Renal cortical epithelial cell (primary cell): ENCODE measurements around the gene SPAG17. TPM values are rescaled to one million over a fixed set of nuclear protein-coding genes. Genes with fewer than 3 reads are reported as not detected.

Source experiments
- DNase-seq: peaks from one replicate; pipeline ENCODE4 v3.0.0-alpha.2; 2011; ENCODE audit warnings: low read depth
- total RNA-seq: library from RNA; depleted of rRNA; stranded (reverse); fragments of >200 nt; gene quantifications from 2 replicates; pipeline ENCODE4 v1.2.3, GENCODE V29; 2014

Gene SPAG17
- 1.4 and 14.6 TPM in 2 replicates for total RNA-seq

- DNase-seq, result peak; percentile 74
Observed at GRCh38 chr1:118185084-118185832, at the start of gene SPAG17. Gene SPAG17 (minus strand): TSS chr1:118185228. CDS start chr1:118185157, 71 bp downstream.

GRCh38 chr1:118225471-118225870 lies 40.4 kb upstream of the SPAG17 start:
- no peak for DNase-seq

- peak; percentile 20 for DNase-seq
Observed at GRCh38 chr1:118223426-118223825, 38.4 kb upstream of the SPAG17 start.

- DNase-seq, result no peak
Observed at GRCh38 chr1:118219438-118219837, 34.4 kb upstream of the SPAG17 start.

- DNase-seq, result peak; percentile 16
Observed at GRCh38 chr1:118217141-118217838, 32.3 kb upstream of the SPAG17 start.

GRCh38 chr1:118214866-118215265 lies 29.8 kb upstream of the SPAG17 start:
- DNase-seq, result no peak

- no peak for DNase-seq
Observed at GRCh38 chr1:118210723-118211110, 25.7 kb upstream of the SPAG17 start.

GRCh38 chr1:118210051-118210722 lies 25.2 kb upstream of the SPAG17 start:
- no peak for DNase-seq

- DNase-seq, result no peak
Observed at GRCh38 chr1:118209648-118210047, 24.6 kb upstream of the SPAG17 start.

GRCh38 chr1:118206966-118207365 lies 21.9 kb upstream of the SPAG17 start:
- DNase-seq, result no peak

GRCh38 chr1:118204648-118205047 lies 19.6 kb upstream of the SPAG17 start:
- DNase-seq, result no peak

- DNase-seq, result no peak
Observed at GRCh38 chr1:118204105-118204504, 19.1 kb upstream of the SPAG17 start.

- DNase-seq, result no peak
Observed at GRCh38 chr1:118202076-118202608, 17.1 kb upstream of the SPAG17 start.

- no peak for DNase-seq
Observed at GRCh38 chr1:118201524-118201923, 16.5 kb upstream of the SPAG17 start.

- no peak for DNase-seq
Observed at GRCh38 chr1:118200836-118201235, 15.8 kb upstream of the SPAG17 start.

GRCh38 chr1:118190561-118190960 lies 5.5 kb upstream of the SPAG17 start:
- no peak for DNase-seq

- DNase-seq, result no peak
Observed at GRCh38 chr1:118189564-118189963, 4.5 kb upstream of the SPAG17 start.

- DNase-seq, result no peak
Observed at GRCh38 chr1:118188411-118188810, 3.4 kb upstream of the SPAG17 start.

GRCh38 chr1:118186026-118186425 lies 998 bp upstream of the SPAG17 start:
- no peak for DNase-seq

GRCh38 chr1:118184739-118185083 lies 317 bp downstream of the SPAG17 start:
- peak; percentile 66 for DNase-seq

- no peak for DNase-seq
Observed at GRCh38 chr1:118183586-118183985, 1.4 kb downstream of the SPAG17 start.

GRCh38 chr1:118177998-118178397 lies 7.0 kb downstream of the SPAG17 start:
- DNase-seq, result no peak

GRCh38 chr1:118169016-118169415 lies 16.0 kb downstream of the SPAG17 start:
- no peak for DNase-seq
